Measurements from ENCODE around the gene ANXA10.

- TF ChIP-seq MYC (IDR thresholded peaks at IDR 0.05; ENCODE audit: low read depth, low read length) (no peak), CTCF (IDR thresholded peaks at IDR 0.05; ENCODE audit: extremely low read depth in 1 of 2, insufficient read depth in 1 of 2, low read depth in 1 of 2, low read length in 2 of 2) (no peak), POLR2AphosphoS5 (IDR thresholded peaks at IDR 0.05; ENCODE audit: insufficient read depth, low read depth, low read length) (no peak), POLR2A (IDR thresholded peaks at IDR 0.05; ENCODE audit: low read depth, low read length) (no peak), EZH2 (IDR thresholded peaks at IDR 0.05; ENCODE audit: borderline replicate concordance, low read depth, low read length, severe bottlenecking) (no peak), FOS (IDR thresholded peaks at IDR 0.05; ENCODE audit: borderline replicate concordance, insufficient read depth, low read length) (no peak)
- TF ChIP-seq, protein P1, sequence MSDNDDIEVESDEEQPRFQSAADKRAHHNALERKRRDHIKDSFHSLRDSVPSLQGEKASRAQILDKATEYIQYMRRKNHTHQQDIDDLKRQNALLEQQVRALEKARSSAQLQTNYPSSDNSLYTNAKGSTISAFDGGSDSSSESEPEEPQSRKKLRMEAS (IDR thresholded peaks at IDR 0.05; ENCODE audit: insufficient read depth, insufficient read length), result no peak
Measured at GRCh38 chr4:168221301-168221700, 129.0 kb downstream of the ANXA10 start.
